IMR-90 (cell line): ENCODE measurements around the gene AKAP13. TPM values are rescaled to one million over a fixed set of nuclear protein-coding genes. Genes with fewer than 3 reads are reported as not detected.

ENCODE experiments used
- ATAC-seq: fragments of 200-7000 bp; cut with Tn5 transposase; 2 replicates; pipeline ENCODE4 v1.9.1; 2020; ENCODE audit warnings: low read depth, mild to moderate bottlenecking, moderate library complexity
- BruUV-seq: library from RNA; stranded (reverse); fragments of 400-500 nt; replicated peaks from 2 replicates; lab custom pipeline; 2021; lab: Mats Ljungman, UMichigan
- CTCF ChIA-PET: fragments of 300-600 bp; formaldehyde crosslinking; extraction: SDS; loops from one replicate; lab custom pipeline; 2021; ENCODE audit warnings: antibody characterized with exemption; lab: Yijun Ruan, JAX
- POLR2A ChIA-PET: fragments of 300-600 bp; sonication (Branson Sonifier 250); formaldehyde crosslinking; loops from one replicate; lab custom pipeline; 2022; ENCODE audit warnings: antibody characterized with exemption; ENCODE audit not compliant: unreplicated experiment; lab: Charles Lee
- DNase-seq: peaks from one replicate; pipeline ENCODE4 v3.0.0; 2013
- H2AFZ ChIP-seq: replicated peaks from 2 replicates; pipeline ENCODE3; 2013; ENCODE audit warnings: low read length, mild to moderate bottlenecking; ENCODE audit not compliant: poor library complexity
- H2AK5ac ChIP-seq: 2 replicates; pipeline ENCODE4 v1.6.1; 2013; ENCODE audit warnings: low read depth, low read length, inconsistent platforms
- H2AK9ac ChIP-seq: replicated peaks from 2 replicates; pipeline ENCODE3; 2013; ENCODE audit warnings: mild to moderate bottlenecking, low read depth, low read length, moderate library complexity; ENCODE audit not compliant: poor library complexity
- H2BK120ac ChIP-seq: 2 replicates; pipeline ENCODE4 v1.6.1; 2013; ENCODE audit warnings: low read depth, low read length, inconsistent platforms
- H2BK15ac ChIP-seq: 3 replicates; pipeline ENCODE4 v1.6.1; 2013; ENCODE audit warnings: low read depth, low read length, inconsistent platforms
- H2BK20ac ChIP-seq: 2 replicates; pipeline ENCODE4 v1.6.1; 2013; ENCODE audit warnings: low read depth, mild to moderate bottlenecking, inconsistent platforms, low read length, moderate library complexity
- H2BK5ac ChIP-seq: 2 replicates; pipeline ENCODE4 v1.6.1; 2013; ENCODE audit warnings: mild to moderate bottlenecking, low read depth, low read length, inconsistent platforms; ENCODE audit not compliant: poor library complexity, severe bottlenecking
- H3K14ac ChIP-seq: replicated peaks from 2 replicates; pipeline ENCODE4 v1.6.1; 2013; ENCODE audit warnings: low read depth, low read length, inconsistent platforms
- H3K18ac ChIP-seq: 2 replicates; pipeline ENCODE4 v1.6.1; 2013; ENCODE audit warnings: low read depth, low read length, control low read depth
- H3K23ac ChIP-seq: 2 replicates; pipeline ENCODE4 v1.6.1; 2013; ENCODE audit warnings: low read depth, low read length, inconsistent platforms
- H3K27ac ChIP-seq: 2 replicates; pipeline ENCODE4 v1.5.1; 2013; ENCODE audit warnings: mild to moderate bottlenecking, control low read depth, low read length; ENCODE audit not compliant: insufficient read depth
- H3K27me3 ChIP-seq: 2 replicates; pipeline ENCODE4 v1.6.1; 2013; ENCODE audit warnings: low read length; ENCODE audit not compliant: control insufficient read depth, insufficient read depth
- H3K36me3 ChIP-seq: 2 replicates; pipeline ENCODE4 v1.6.1; 2013; ENCODE audit warnings: low read length, mixed read lengths; ENCODE audit not compliant: control insufficient read depth, insufficient read depth
- H3K4ac ChIP-seq: 2 replicates; pipeline ENCODE4 v1.6.1; 2013; ENCODE audit warnings: low read depth, low read length, inconsistent platforms
- H3K4me1 ChIP-seq: 2 replicates; pipeline ENCODE4 v1.6.1; 2013; ENCODE audit warnings: low read length, mixed read lengths; ENCODE audit not compliant: control insufficient read depth, insufficient read depth
- H3K4me2 ChIP-seq: 2 replicates; pipeline ENCODE4 v1.6.1; 2013; ENCODE audit warnings: low read depth, mild to moderate bottlenecking, control low read depth, low read length, moderate library complexity
- H3K4me3 ChIP-seq: 2 replicates; pipeline ENCODE4 v1.5.1; 2013; ENCODE audit warnings: low read depth, mild to moderate bottlenecking, control low read depth, low read length, moderate library complexity; ENCODE audit not compliant: insufficient read depth
- H3K56ac ChIP-seq: 2 replicates; pipeline ENCODE4 v1.6.1; 2013; ENCODE audit warnings: low read length, inconsistent platforms; ENCODE audit not compliant: insufficient read depth; ENCODE audit errors: extremely low read depth
- H3K79me1 ChIP-seq, 2 experiments: 2 replicates each; pipeline ENCODE4 v1.6.1; 2013; ENCODE audit warnings: low read length in 2 of 2, inconsistent platforms in 1 of 2, low read depth in 1 of 2
- H3K9ac ChIP-seq: 2 replicates; pipeline ENCODE4 v1.6.1; 2013; ENCODE audit warnings: low read depth, low read length, control low read depth
- H3K9me1 ChIP-seq: 2 replicates; pipeline ENCODE4 v1.6.1; 2013; ENCODE audit warnings: low read length, inconsistent platforms; ENCODE audit not compliant: insufficient read depth
- H3K9me3 ChIP-seq: 2 replicates; pipeline ENCODE4 v1.6.1; 2013; ENCODE audit warnings: low read length; ENCODE audit not compliant: control insufficient read depth, insufficient read depth
- H4K20me1 ChIP-seq: 2 replicates; pipeline ENCODE4 v1.6.1; 2013; ENCODE audit warnings: low read length, inconsistent platforms; ENCODE audit not compliant: insufficient read depth
- H4K5ac ChIP-seq: 2 replicates; pipeline ENCODE4 v1.6.1; 2013; ENCODE audit warnings: mild to moderate bottlenecking, low read depth, low read length, control low read depth
- H4K8ac ChIP-seq, 2 experiments: 2 replicates each; pipeline ENCODE4 v1.6.1; 2013; ENCODE audit warnings: low read depth in 2 of 2, low read length in 2 of 2, control low read depth in 1 of 2, inconsistent platforms in 1 of 2
- H4K91ac ChIP-seq: 2 replicates; pipeline ENCODE4 v1.6.1; 2013; ENCODE audit warnings: low read depth, low read length, inconsistent platforms; ENCODE audit not compliant: insufficient read depth
- BHLHE40 ChIP-seq: fragments of 150-350 bp; IDR thresholded peaks from 2 replicates; pipeline ENCODE4 v1.6.1; 2016; ENCODE audit warnings: mild to moderate bottlenecking, low read depth, low read length
- CEBPB ChIP-seq: IDR thresholded peaks from 2 replicates; pipeline ENCODE4 v1.6.1; 2012; ENCODE audit warnings: low read depth, low read length, improper control_type of control experiment
- CHD1 ChIP-seq: IDR thresholded peaks from 2 replicates; pipeline ENCODE4 v1.6.1; 2012; ENCODE audit warnings: low read depth, low read length, improper control_type of control experiment
- CTCF ChIP-seq: conservative IDR thresholded peaks from 2 replicates; pipeline ENCODE4 v1.5.1; 2012; ENCODE audit warnings: mild to moderate bottlenecking, low read depth, low read length, improper control_type of control experiment
- FOS ChIP-seq: fragments of 150-350 bp; IDR thresholded peaks from 2 replicates; pipeline ENCODE4 v1.6.1; 2016; ENCODE audit warnings: low read depth, low read length
- MAFK ChIP-seq: IDR thresholded peaks from 2 replicates; pipeline ENCODE4 v1.6.1; 2012; ENCODE audit warnings: low read depth, low read length, improper control_type of control experiment
- MAZ ChIP-seq: IDR thresholded peaks from 2 replicates; pipeline ENCODE4 v1.6.1; 2012; ENCODE audit warnings: low read depth, mild to moderate bottlenecking, low read length, improper control_type of control experiment, moderate library complexity, borderline replicate concordance
- MXI1 ChIP-seq: IDR thresholded peaks from 2 replicates; pipeline ENCODE4 v1.6.1; 2012; ENCODE audit warnings: low read depth, mild to moderate bottlenecking, low read length, moderate library complexity, borderline replicate concordance
- NFE2L2 ChIP-seq: fragments of 150-350 bp; IDR thresholded peaks from 2 replicates; pipeline ENCODE4 v1.6.1; 2016; ENCODE audit warnings: low read depth, mild to moderate bottlenecking, low read length
- POLR2A ChIP-seq: IDR thresholded peaks from 2 replicates; pipeline ENCODE4 v1.6.1; 2012; ENCODE audit warnings: mild to moderate bottlenecking, low read depth, low read length
- RAD21 ChIP-seq: IDR thresholded peaks from 2 replicates; pipeline ENCODE4 v1.6.1; 2012; ENCODE audit warnings: low read length, improper control_type of control experiment
- RCOR1 ChIP-seq: IDR thresholded peaks from 2 replicates; pipeline ENCODE4 v1.6.1; 2012; ENCODE audit warnings: mild to moderate bottlenecking, low read length, improper control_type of control experiment; ENCODE audit not compliant: insufficient replicate concordance
- RFX5 ChIP-seq: IDR thresholded peaks from 2 replicates; pipeline ENCODE4 v1.8.0; 2012; ENCODE audit warnings: low read depth, mild to moderate bottlenecking, low read length, moderate library complexity
- SMC3 ChIP-seq: fragments of 150-350 bp; IDR thresholded peaks from 2 replicates; pipeline ENCODE4 v1.6.1; 2016; ENCODE audit warnings: low read depth, mild to moderate bottlenecking, antibody characterized with exemption, low read length, moderate library complexity
- WGBS, 2 experiments: methylation state at CpG; one replicate each; pipeline versions ENCODE4 v1.1.5 to v1.1.7; 2013; ENCODE audit warnings: missing lambda C conversion rate in 2 of 2; ENCODE audit not compliant: insufficient read length in 1 of 2; ENCODE audit errors: extremely low coverage in 2 of 2; 5-methylcytosine and 5-hydroxymethylcytosine counted together
- dilution Hi-C: fragments of 300-500 bp; cut with HindIII; formaldehyde crosslinking; loops from one replicate; pipeline ENCODE4 v1.14.3; 2018; ENCODE audit warnings: low sequenced_read_pairs; ENCODE audit not compliant: unreplicated experiment
- in situ Hi-C: fragments of 300-500 bp; cut with MboI; formaldehyde crosslinking; loops from 3 replicates; pipeline ENCODE4 v1.14.3; 2019; ENCODE audit warnings: low sequenced_read_pairs, inconsistent platforms, mixed read lengths
- intact Hi-C: fragments of 100-400 bp; cut with micrococcal nuclease; formaldehyde crosslinking; loops from 2 replicates; pipeline ENCODE4 v1.10.0; 2022
- polyA plus RNA-seq, 3 experiments: library from polyadenylated mRNA; depleted of rRNA; stranded (reverse); fragments of >200 nt; gene quantifications; 2 replicates each; pipeline ENCODE4 v1.2.3, GENCODE V29; 2012; ENCODE audit warnings: low replicate concordance in 1 of 3
- total RNA-seq: library from RNA; depleted of rRNA; stranded (reverse); fragments of >200 nt; gene quantifications from 2 replicates; pipeline ENCODE4 v1.2.3, GENCODE V29; 2012
- TF ChIP-seq, protein P1 (sequence below): fragments of 150-350 bp; IDR thresholded peaks from 2 replicates; pipeline ENCODE4 v1.6.1; 2017; ENCODE audit warnings: mild to moderate bottlenecking, antibody characterized with exemption, low read length, low read depth

AKAP13 gene
- total and polyA plus RNA-seq, 2 of the 4 experiments (the other 2 are of a cell fraction), result 10.4 to 46.4 TPM

- Histone ChIP-seq H3K56ac (no peak overlapping the region), H3K27me3 (no peaks in the 10 kb centered on the region), H2BK5ac (peak overlapping the region; percentile 12), H3K4ac (peak overlapping the region; percentile 58), H3K27ac (no peak overlapping the region), H2BK120ac (no peak overlapping the region), H4K91ac (0 out of 2 replicates have a peak overlapping the region, but pooled peaks have one; percentile 9), H4K20me1 (no peaks in the 10 kb centered on the region), H3K4me3 (no peak overlapping the region), H2AK5ac (no peak overlapping the region), H3K79me1 (peaks cover 13 to 28% of the 10 kb centered on the region in 2 experiments), H3K9me1 (peaks cover 16% of the 10 kb centered on the region), H3K4me1 (peaks cover 16% of the 10 kb centered on the region), H3K9me3 (no peaks in the 10 kb centered on the region), H2AFZ (peak overlapping the region; percentile 26), H3K4me2 (peak overlapping the region; percentile 37), H3K36me3 (no peaks in the 10 kb centered on the region), H4K8ac (peak overlapping the region in 1 of 2 experiments; percentile 81; a peak in 2 of 4 replicates), H2BK20ac (no peak overlapping the region), H4K5ac (peak overlapping the region; percentile 45; the same call in 1 of the 2 replicates), H2AK9ac (no peak overlapping the region), H3K9ac (no peak overlapping the region), H3K18ac (peak overlapping the region; percentile 31; the same call in 1 of the 2 replicates), H3K23ac (peak overlapping the region; percentile 42; the same call in 1 of the 2 replicates), H3K14ac (peak overlapping the region; percentile 88), H2BK15ac (no peak overlapping the region)
- no TSS peak for BruUV-seq
- ChIA-PET CTCF (no interaction called here), POLR2A (no interaction called here)
- intact Hi-C loops, result loop anchor here (10.0 kb wide), 1 partner anchor 218 kb away; no protein-coding TSS in a partner anchor
- 40% methylated on average over 1 of the region's 7 CpGs; no CpG with 5 or more reads in 1 of the 2 experiments for WGBS, 2 experiments
- dilution Hi-C loops, result no loop called here
- in situ Hi-C loops, result no loop called here
- peak; percentile 75 for DNase-seq
- peak; percentile 28; the same call in 1 of the 2 replicates for ATAC-seq
- no peak for TF ChIP-seq FOS
- no peak for TF ChIP-seq CEBPB
- TF ChIP-seq, protein P1, sequence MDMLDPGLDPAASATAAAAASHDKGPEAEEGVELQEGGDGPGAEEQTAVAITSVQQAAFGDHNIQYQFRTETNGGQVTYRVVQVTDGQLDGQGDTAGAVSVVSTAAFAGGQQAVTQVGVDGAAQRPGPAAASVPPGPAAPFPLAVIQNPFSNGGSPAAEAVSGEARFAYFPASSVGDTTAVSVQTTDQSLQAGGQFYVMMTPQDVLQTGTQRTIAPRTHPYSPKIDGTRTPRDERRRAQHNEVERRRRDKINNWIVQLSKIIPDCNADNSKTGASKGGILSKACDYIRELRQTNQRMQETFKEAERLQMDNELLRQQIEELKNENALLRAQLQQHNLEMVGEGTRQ, result no peak
- TF ChIP-seq MXI1, result no peak
- no peak for TF ChIP-seq POLR2A
- TF ChIP-seq MAFK, result no peak
- TF ChIP-seq RAD21, result no peak
- TF ChIP-seq SMC3, result no peak
- TF ChIP-seq BHLHE40, result no peak
- TF ChIP-seq CHD1, result no peak
- no peak for TF ChIP-seq RFX5
- TF ChIP-seq NFE2L2, result no peak
- TF ChIP-seq RCOR1, result no peak
- TF ChIP-seq MAZ, result no peak
- TF ChIP-seq CTCF, result no peak
Observed at GRCh38 chr15:85702321-85703101, 322.1 kb downstream of the AKAP13 start.
